Pancreas (tissue), 10 donors: Measurements from ENCODE around the gene KRTAP2-3. TPM values are rescaled to one million over a fixed set of nuclear protein-coding genes. Genes with fewer than 3 reads are reported as not detected.
"Not testable (repeated sequence)": the region's sequence is repeated elsewhere in the genome, so short reads cannot be mapped to it uniquely, and the experiment has no call there.

Experiments
- ATAC-seq, 4 donors: fragments of 200-7000 bp; cut with Tn5 transposase; one replicate each; pipeline versions ENCODE4 v1.8.0 to v1.9.1; 2020; ENCODE audit warnings: mild to moderate bottlenecking in 4 of 4, moderate library complexity in 4 of 4
- DNase-seq, 6 donors: peaks; one replicate each; pipeline ENCODE4 v3.0.0-alpha.2; 2020
- FAIRE-seq: peaks from 2 replicates; lab custom pipeline; 2012; peaks lifted over from hg19 to GRCh38; lab: Jason Lieb, UNC
- H3K27ac ChIP-seq, 4 donors: fragments of 200-600 bp; sonication (generic); 1 replicate in 3 of 4; 2 replicates in 1 of 4; pipeline versions ENCODE4 v1.5.0 to v1.8.0; 2020
- H3K27me3 ChIP-seq, 4 donors: fragments of 200-600 bp; one replicate each; pipeline ENCODE4 v1.8.0; 2021
- H3K36me3 ChIP-seq, 3 donors: fragments of 200-600 bp; sonication (generic) in 1 of 3; one replicate each; pipeline versions ENCODE4 v1.5.0 to v1.8.0; 2020 to 2021
- H3K4me1 ChIP-seq, 3 donors: fragments of 200-600 bp; one replicate each; pipeline ENCODE4 v1.8.0; 2021
- H3K4me3 ChIP-seq, 4 donors: fragments of 200-600 bp; sonication (generic) in 2 of 4; one replicate each; pipeline versions ENCODE4 v1.5.0 to v1.8.0; 2020 to 2021
- H3K9me3 ChIP-seq, 4 donors: fragments of 200-600 bp; one replicate each; pipeline ENCODE4 v1.8.0; 2021
- WGBS, 2 donors: extraction: QIAGEN DNeasy Blood & Tissue Kit; methylation state at CpG; one replicate each; pipeline ENCODE4 v1.1.7; 2013; 5-methylcytosine and 5-hydroxymethylcytosine counted together
- intact Hi-C, 3 donors: fragments of 100-400 bp; cut with DNase I; formaldehyde crosslinking; loops; one replicate each; pipeline versions ENCODE4 v1.11.1 to v1.14.2; 2022
- polyA plus RNA-seq, 2 donors: library from polyadenylated mRNA; stranded (reverse); fragments of 200-250 nt; gene quantifications; one replicate each; pipeline ENCODE4 v1.2.3, GENCODE V29; 2013
- total RNA-seq, 6 donors: library from RNA; stranded (reverse); fragmentation: NEBNext Ultra II Directional in 4 of 6; extraction: Animal tissue kit (Norgen Biotek cat#: 25700) in 4 of 6; gene quantifications; one replicate each; pipeline versions ENCODE4 v1.2.1 to v1.2.4, GENCODE V29; 2021 to 2023
- TF ChIP-seq, protein P1 (sequence below), 4 donors: fragments of 200-600 bp; sonication (generic) in 3 of 4; IDR thresholded peaks; one replicate each; pipeline versions ENCODE4 v1.5.0 to v1.8.0; 2021; ENCODE audit warnings: antibody characterized with exemption in 4 of 4
- donor health status: healthy with polysubstance abuse.
- donor health status: DM: no; HTN: no; CAD: no; lungs with moderate emphysema.
- donor health status: DM: no; HTN: no; CAD: no.
- donor health status: control.
- donor health status: control.
- donor health status: Bipolar disorder and iron deficiency.
- donor health status: DM: yes; HTN: yes; CAD: no.
- donor health status: DM: no; HTN: no; CAD: no.
- donor health status: DM: no; HTN: no; CAD: no.
- donor health status: DM: yes; HTN: yes; CAD: no.

The KRTAP2-3 gene
- total and polyA plus RNA-seq, 8 donors = not detected

DNA sequence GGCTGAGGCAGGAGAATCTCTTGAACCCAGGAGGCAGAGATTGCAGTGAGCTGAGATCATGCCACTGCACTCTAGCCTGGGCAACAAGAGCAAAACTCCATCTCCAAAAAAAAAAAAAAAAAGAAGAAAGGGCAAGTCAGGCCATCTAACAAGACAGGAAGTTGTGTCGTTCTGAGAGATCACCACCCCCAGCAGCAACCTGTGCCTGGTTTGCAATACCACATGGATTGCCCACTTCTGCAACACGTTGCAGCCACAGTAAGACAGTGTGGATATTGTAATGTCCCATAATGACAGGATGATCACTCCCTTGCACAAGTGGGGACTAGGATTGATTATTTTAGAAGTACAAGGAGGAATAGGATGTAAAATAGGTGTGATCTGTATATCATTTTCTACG is 9.1 kb upstream of the KRTAP2-3 start:
- Histone ChIP-seq H3K27me3 (no peaks in the 10 kb centered on the region), H3K36me3 (no peaks in the 10 kb centered on the region), H3K9me3 (no peaks in the 10 kb centered on the region), H3K27ac (no peak overlapping the region), H3K4me1 (no peaks in the 10 kb centered on the region), H3K4me3 (no peak overlapping the region)
- WGBS, 2 donors = 81 to 88% methylated on average over 3 of the region's 3 CpGs
- ATAC-seq (no peak), DNase-seq (no peak), FAIRE-seq (no peak)
- intact Hi-C loops = no loop called here
- TF ChIP-seq, protein P1, sequence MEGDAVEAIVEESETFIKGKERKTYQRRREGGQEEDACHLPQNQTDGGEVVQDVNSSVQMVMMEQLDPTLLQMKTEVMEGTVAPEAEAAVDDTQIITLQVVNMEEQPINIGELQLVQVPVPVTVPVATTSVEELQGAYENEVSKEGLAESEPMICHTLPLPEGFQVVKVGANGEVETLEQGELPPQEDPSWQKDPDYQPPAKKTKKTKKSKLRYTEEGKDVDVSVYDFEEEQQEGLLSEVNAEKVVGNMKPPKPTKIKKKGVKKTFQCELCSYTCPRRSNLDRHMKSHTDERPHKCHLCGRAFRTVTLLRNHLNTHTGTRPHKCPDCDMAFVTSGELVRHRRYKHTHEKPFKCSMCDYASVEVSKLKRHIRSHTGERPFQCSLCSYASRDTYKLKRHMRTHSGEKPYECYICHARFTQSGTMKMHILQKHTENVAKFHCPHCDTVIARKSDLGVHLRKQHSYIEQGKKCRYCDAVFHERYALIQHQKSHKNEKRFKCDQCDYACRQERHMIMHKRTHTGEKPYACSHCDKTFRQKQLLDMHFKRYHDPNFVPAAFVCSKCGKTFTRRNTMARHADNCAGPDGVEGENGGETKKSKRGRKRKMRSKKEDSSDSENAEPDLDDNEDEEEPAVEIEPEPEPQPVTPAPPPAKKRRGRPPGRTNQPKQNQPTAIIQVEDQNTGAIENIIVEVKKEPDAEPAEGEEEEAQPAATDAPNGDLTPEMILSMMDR (IDR thresholded peaks at IDR 0.05) = no peak

DNA sequence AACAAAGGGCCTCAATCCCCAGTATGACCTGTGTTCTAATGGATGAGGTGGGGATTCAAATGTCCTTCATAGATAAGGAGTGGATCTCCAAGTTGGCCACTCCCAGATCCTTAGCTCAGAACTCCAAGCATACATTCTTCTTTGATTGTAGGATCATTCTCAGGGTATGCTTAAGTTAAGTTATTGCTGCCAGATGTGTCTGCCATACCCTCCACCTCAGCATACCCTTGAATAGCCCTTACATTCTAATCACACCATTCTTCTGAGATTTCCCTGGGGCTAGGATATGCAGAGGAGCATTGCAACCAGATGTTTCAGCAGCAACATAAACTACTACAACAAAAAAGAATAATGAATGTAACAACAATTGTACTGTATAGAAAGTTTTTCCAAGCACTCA is 7.4 kb upstream of the KRTAP2-3 start:
- DNase-seq (no peak), ATAC-seq (no peak), FAIRE-seq (no peak)
- Histone ChIP-seq H3K4me1 (no peaks in the 10 kb centered on the region), H3K9me3 (no peaks in the 10 kb centered on the region), H3K36me3 (no peaks in the 10 kb centered on the region), H3K27ac (no peak overlapping the region), H3K4me3 (no peak overlapping the region), H3K27me3 (no peaks in the 10 kb centered on the region)
- TF ChIP-seq, protein P1 (IDR thresholded peaks at IDR 0.05) = no peak
- intact Hi-C loops = no loop called here

DNA sequence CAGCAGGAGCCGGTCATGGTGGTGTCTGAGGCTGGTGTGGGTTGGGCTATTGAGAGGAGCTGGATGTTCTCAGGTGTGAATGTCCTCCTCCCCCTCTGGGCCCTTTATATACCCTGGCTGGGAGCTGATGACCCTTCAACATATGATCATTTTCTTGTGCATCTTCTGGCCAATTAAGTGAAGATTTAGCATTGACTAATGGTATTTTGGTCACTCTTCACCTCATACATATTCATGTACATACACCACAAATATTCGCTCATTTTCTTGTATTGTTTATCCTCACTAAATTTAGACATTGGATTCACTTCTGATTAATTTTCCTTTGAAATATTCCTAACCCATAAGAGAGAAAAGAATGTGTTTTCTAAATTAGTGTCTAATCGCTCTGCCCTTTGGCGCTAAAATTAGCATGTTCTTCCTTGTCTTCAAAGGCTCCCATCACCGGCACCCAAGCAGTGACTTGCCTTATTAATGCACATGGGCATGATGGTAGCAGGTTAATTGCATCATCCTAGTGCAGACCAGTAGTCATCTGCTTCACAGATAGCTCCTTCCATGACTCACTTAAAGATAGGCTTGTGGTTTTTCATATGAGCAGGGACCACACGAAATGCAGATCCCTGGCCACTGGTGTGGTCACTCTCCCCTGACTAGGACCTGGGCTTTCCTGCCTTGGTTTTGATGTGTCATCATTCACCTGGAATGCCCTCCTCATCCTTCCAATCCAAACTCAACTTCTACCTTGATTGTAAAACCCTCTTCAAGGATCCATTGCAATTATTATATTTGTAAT is 6.1 kb upstream of the KRTAP2-3 start, which contains the start of gene KRTAP2-4:
KRTAP2-4 (minus strand) TSS at position 51 of the 796 bp plus-strand sequence; CDS start at position 17, 34 bp downstream.
- Histone ChIP-seq H3K9me3 (no peaks in the 10 kb centered on the region), H3K4me1 (no peaks in the 10 kb centered on the region), H3K27ac (no peak within 1 kb of the TSS), H3K4me3 (no peak within 1 kb of the TSS), H3K36me3 (no peaks in the 10 kb centered on the region), H3K27me3 (no peaks in the 10 kb centered on the region)
- TF ChIP-seq, protein P1 (IDR thresholded peaks at IDR 0.05) = no peak
- intact Hi-C loops = no loop called here
- DNase-seq (no peak), FAIRE-seq (no peak), ATAC-seq (no peak)
- WGBS, 2 donors = 80 to 87% methylated on average over 6 of the region's 6 CpGs

DNA sequence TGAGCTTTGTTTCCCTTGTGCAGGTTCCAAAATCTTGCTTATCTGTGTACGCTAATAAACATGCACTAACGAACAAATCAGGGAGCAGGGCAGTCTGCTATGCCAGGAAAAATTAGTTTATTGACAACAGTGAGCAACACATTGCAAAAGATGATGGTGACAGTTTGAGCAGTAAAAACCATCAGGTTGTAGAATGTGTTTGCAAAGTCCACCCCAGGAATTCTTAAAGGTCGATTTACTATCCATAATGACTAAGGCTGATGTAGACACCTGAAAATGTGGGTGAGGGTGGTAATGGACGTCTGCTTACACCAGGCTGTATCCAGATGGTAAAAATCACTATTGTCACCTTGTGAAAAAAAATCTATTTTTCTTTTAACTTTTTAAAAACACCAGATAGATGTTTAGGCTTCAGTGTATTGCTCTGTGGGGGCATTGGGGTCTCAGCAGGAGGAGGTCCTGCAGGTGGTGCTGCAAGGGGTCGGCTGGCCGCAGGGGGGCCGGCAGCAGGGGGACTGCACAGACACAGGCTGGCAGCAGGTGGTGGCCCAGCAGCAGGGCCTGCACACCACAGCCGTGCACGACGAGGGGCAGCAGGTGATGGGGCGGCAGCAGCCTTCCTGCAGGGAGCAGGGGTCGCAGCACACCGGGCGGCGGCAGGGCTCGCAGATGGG is 5.2 kb upstream of the KRTAP2-3 start:
- intact Hi-C loops, H3K9me3 ChIP-seq, H3K27me3 ChIP-seq, H3K36me3 ChIP-seq, ATAC-seq, H3K4me1 ChIP-seq, FAIRE-seq, H3K4me3 ChIP-seq, H3K27ac ChIP-seq, DNase-seq: not testable (repeated sequence)
- 39 to 57% methylated on average over 6 to 7 of the region's 16 CpGs for WGBS, 2 donors

DNA sequence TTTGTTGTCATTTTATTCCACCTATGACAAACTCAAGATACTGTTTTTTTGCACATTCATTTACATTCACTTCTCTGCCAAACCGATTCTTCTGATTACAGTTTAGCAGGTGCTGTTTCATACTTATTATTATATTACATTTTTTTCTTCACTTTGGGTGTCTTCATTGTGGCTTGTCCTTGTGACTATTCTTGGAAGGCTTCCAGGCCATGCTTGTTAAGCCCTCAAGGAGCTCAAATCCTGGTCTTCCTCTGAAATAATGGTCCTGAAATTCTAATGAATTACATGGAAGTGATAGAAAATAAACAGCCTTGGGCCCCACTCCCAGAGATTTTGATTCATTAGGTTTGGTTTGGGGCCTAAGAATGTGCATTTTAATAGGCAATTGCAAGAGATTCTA is 4.4 kb upstream of the KRTAP2-3 start:
- H3K4me1 ChIP-seq = no peaks in the 10 kb centered on the region
- no peaks in the 10 kb centered on the region for H3K36me3 ChIP-seq
- intact Hi-C loops = no loop called here
- no peaks in the 10 kb centered on the region for H3K9me3 ChIP-seq
- TF ChIP-seq, protein P1 (IDR thresholded peaks at IDR 0.05) = no peak
- H3K27me3 ChIP-seq = peaks cover 0 to under 1% (median 0%) of the 10 kb centered on the region in 4 donors
- no peak for ATAC-seq
- no peak for FAIRE-seq
- WGBS, 2 donors = 59 to 75% methylated on average over 1 of the region's 1 CpG
- no peak for DNase-seq
- no peak overlapping the region for H3K4me3 ChIP-seq
- no peak overlapping the region for H3K27ac ChIP-seq
